Loucy (cell line): ENCODE measurements around the gene KSR1.

Source experiments
- H2AFZ ChIP-seq: fragments of 200-600 bp; sonication (generic); 2 replicates; pipeline ENCODE4 v1.6.0; 2016; ENCODE audit warnings: antibody characterized with exemption, mild to moderate bottlenecking, low read length, moderate library complexity
- H3F3A ChIP-seq: fragments of 200-600 bp; 2 replicates; pipeline ENCODE4 v1.6.0; 2016; ENCODE audit warnings: antibody characterized with exemption, low read depth, mild to moderate bottlenecking
- H3K27me3 ChIP-seq: fragments of 200-600 bp; sonication (generic); 2 replicates; pipeline ENCODE4 v1.6.1; 2014; ENCODE audit warnings: low read length, mild to moderate bottlenecking; ENCODE audit not compliant: insufficient read depth, poor library complexity, severe bottlenecking
- H3K36me3 ChIP-seq: fragments of 200-600 bp; sonication (generic); 2 replicates; pipeline ENCODE4 v1.6.1; 2016; ENCODE audit warnings: low read length; ENCODE audit not compliant: insufficient read depth
- H3K4me1 ChIP-seq: fragments of 200-600 bp; sonication (generic); 2 replicates; pipeline ENCODE4 v1.5.1; 2014; ENCODE audit warnings: low read length, mild to moderate bottlenecking; ENCODE audit not compliant: insufficient read depth, poor library complexity, severe bottlenecking
- H3K4me2 ChIP-seq: fragments of 200-600 bp; sonication (generic); 2 replicates; pipeline ENCODE4 v1.6.0; 2014; ENCODE audit warnings: antibody characterized with exemption, low read length, low read depth, mild to moderate bottlenecking; ENCODE audit not compliant: poor library complexity, severe bottlenecking
- H3K4me3 ChIP-seq: fragments of 200-600 bp; sonication (generic); 2 replicates; pipeline ENCODE4 v1.5.1; 2014; ENCODE audit warnings: low read length, mild to moderate bottlenecking, mixed read lengths; ENCODE audit not compliant: poor library complexity, severe bottlenecking
- H3K79me2 ChIP-seq: fragments of 200-600 bp; sonication (generic); 2 replicates; pipeline ENCODE4 v1.6.1; 2014; ENCODE audit warnings: low read length; ENCODE audit not compliant: insufficient read depth
- H3K9ac ChIP-seq: fragments of 200-600 bp; sonication (generic); 2 replicates; pipeline ENCODE4 v1.6.0; 2014; ENCODE audit warnings: mild to moderate bottlenecking, low read depth, low read length, moderate library complexity; ENCODE audit not compliant: poor library complexity, severe bottlenecking
- H3K9me2 ChIP-seq: fragments of 200-600 bp; sonication (generic); replicated peaks from 2 replicates; pipeline ENCODE4 v1.6.1; 2016; ENCODE audit warnings: low read depth, low read length, mixed read lengths
- H3K9me3 ChIP-seq: fragments of 200-600 bp; sonication (generic); 2 replicates; pipeline ENCODE4 v1.6.1; 2014; ENCODE audit warnings: mild to moderate bottlenecking, antibody characterized with exemption, low read length, low read depth; ENCODE audit not compliant: insufficient read depth
- H4K20me1 ChIP-seq: fragments of 200-600 bp; sonication (generic); 2 replicates; pipeline ENCODE4 v1.6.0; 2014; ENCODE audit warnings: antibody characterized with exemption, low read length, mild to moderate bottlenecking; ENCODE audit not compliant: insufficient read depth, poor library complexity, severe bottlenecking
- CTCF ChIP-seq: fragments of 200-600 bp; sonication (generic); conservative IDR thresholded peaks from 2 replicates; pipeline ENCODE4 v1.5.1; 2014; ENCODE audit warnings: mild to moderate bottlenecking, antibody characterized with exemption, low read length
- EZH2phosphoT487 ChIP-seq: fragments of 200-600 bp; IDR thresholded peaks from 2 replicates; pipeline ENCODE4 v1.6.1; 2018; ENCODE audit warnings: antibody characterized with exemption, mild to moderate bottlenecking, moderate library complexity, borderline replicate concordance

KSR1 gene

GRCh38 chr17:27568216-27568615, 112.0 kb downstream of the KSR1 start:
- no peak overlapping the region for H3K4me3 ChIP-seq
- H3F3A ChIP-seq: no peaks in the 10 kb centered on the region
- no peak overlapping the region for H3K9ac ChIP-seq
- no peaks in the 10 kb centered on the region for H4K20me1 ChIP-seq
- peaks cover 4% of the 10 kb centered on the region; the same call in 1 of the 2 replicates for H3K9me3 ChIP-seq
- no peaks in the 10 kb centered on the region for H3K36me3 ChIP-seq
- H3K4me1 ChIP-seq: peaks cover 62% of the 10 kb centered on the region
- H3K27me3 ChIP-seq: no peaks in the 10 kb centered on the region
- TF ChIP-seq CTCF: no peak
- no peak for TF ChIP-seq EZH2phosphoT487
- peaks cover 19% of the 10 kb centered on the region; the same call in 1 of the 2 replicates for H3K79me2 ChIP-seq
- no peak overlapping the region for H3K4me2 ChIP-seq
- H2AFZ ChIP-seq: no peak overlapping the region
- H3K9me2 ChIP-seq: no peaks in the 10 kb centered on the region

GRCh38 chr17:27568811-27569210, 112.6 kb downstream of the KSR1 start:
- no peak overlapping the region for H3K9ac ChIP-seq
- H3K27me3 ChIP-seq: no peaks in the 10 kb centered on the region
- no peaks in the 10 kb centered on the region for H3K36me3 ChIP-seq
- peaks cover 4% of the 10 kb centered on the region; the same call in 1 of the 2 replicates for H3K9me3 ChIP-seq
- H2AFZ ChIP-seq: no peak overlapping the region
- no peak overlapping the region for H3K4me2 ChIP-seq
- no peaks in the 10 kb centered on the region for H4K20me1 ChIP-seq
- H3K79me2 ChIP-seq: peaks cover 19% of the 10 kb centered on the region; the same call in 1 of the 2 replicates
- no peaks in the 10 kb centered on the region for H3K9me2 ChIP-seq
- peaks cover 61% of the 10 kb centered on the region for H3K4me1 ChIP-seq
- H3F3A ChIP-seq: no peaks in the 10 kb centered on the region
- H3K4me3 ChIP-seq: no peak overlapping the region
- TF ChIP-seq EZH2phosphoT487 (no peak), CTCF (no peak)

GRCh38 chr17:27569257-27569722, 113.0 kb downstream of the KSR1 start:
- H3K9ac ChIP-seq: peak overlapping the region; percentile 11
- H3K4me3 ChIP-seq: no peak overlapping the region
- no peak overlapping the region for H2AFZ ChIP-seq
- no peaks in the 10 kb centered on the region for H4K20me1 ChIP-seq
- no peaks in the 10 kb centered on the region for H3K9me2 ChIP-seq
- no peaks in the 10 kb centered on the region for H3K36me3 ChIP-seq
- no peak for TF ChIP-seq EZH2phosphoT487
- TF ChIP-seq CTCF: peak; percentile 81
- H3K9me3 ChIP-seq: peaks cover 2% of the 10 kb centered on the region; the same call in 1 of the 2 replicates
- H3K79me2 ChIP-seq: peaks cover 19% of the 10 kb centered on the region; the same call in 1 of the 2 replicates
- no peak overlapping the region for H3K4me2 ChIP-seq
- peaks cover 65% of the 10 kb centered on the region for H3K4me1 ChIP-seq
- no peaks in the 10 kb centered on the region for H3K27me3 ChIP-seq
- 0 out of 2 replicates have a peak, but pooled peaks cover 1% of the 10 kb centered on the region for H3F3A ChIP-seq
